ENCODE results near the gene OR2A42.
"Not testable (repeated sequence)": the region's sequence is repeated elsewhere in the genome, so short reads cannot be mapped to it uniquely, and the experiment has no call there.

Gene OR2A42

GRCh38 chr7:144220531-144220930 is 18.9 kb downstream of the OR2A42 start:
- DNase-seq (ENCODE audit: low read depth, low spot score) = not testable (repeated sequence)

DNA sequence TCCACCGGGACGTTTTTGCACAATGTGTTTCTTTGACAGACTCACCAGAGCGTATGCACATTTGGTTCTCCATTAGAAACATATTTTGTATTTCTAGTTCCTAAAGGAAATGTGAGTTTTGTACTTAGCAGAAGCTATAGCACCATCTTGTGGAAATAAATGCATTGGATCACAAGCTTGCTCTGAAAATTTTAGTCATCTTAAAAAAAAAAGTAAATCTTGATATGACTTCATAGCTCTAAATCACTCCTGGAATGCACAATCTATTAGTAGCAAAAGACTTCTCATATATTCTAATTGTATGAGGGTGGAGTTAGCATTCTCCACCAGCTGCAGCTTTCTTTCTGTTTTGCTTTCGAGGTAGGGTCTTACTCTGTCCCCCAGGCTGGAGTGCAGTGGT is 20.3 kb downstream of the OR2A42 start:
- DNase-seq (ENCODE audit: low read depth, low spot score) = not testable (repeated sequence)

DNA sequence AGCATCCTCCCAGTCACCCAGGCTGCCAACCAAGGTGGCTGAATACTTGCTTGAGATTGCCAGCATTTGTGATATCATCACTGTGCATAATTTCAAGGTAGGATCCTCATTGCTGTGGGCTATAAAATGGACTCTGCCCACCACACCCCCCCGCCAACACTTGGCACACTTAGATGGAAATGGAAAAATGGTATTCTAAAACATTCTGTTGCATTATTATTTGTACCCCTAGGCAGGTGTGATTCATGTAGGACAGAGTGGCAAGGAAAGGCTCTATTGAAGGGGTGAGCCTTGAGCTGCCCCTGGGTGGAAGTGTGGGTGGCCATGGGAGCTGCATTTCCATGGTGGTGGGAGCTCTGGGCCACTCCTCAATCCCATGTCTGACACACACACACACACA is 20.8 kb downstream of the OR2A42 start:
- DNase-seq (ENCODE audit: low read depth, low spot score) = not testable (repeated sequence)

GRCh38 chr7:144217200-144217599 is 22.2 kb downstream of the OR2A42 start:
- not testable (repeated sequence) for DNase-seq (ENCODE audit: low read depth, low spot score)

- DNase-seq (ENCODE audit: low read depth, low spot score) = not testable (repeated sequence)
These were observed 34.1 kb downstream of the OR2A42 start for GRCh38 chr7:144205306-144205705.

- DNase-seq (ENCODE audit: low read depth, low spot score) = not testable (repeated sequence)
These were observed 36.3 kb downstream of the OR2A42 start for GRCh38 chr7:144203086-144203485.

GRCh38 chr7:144201978-144202377 is 37.4 kb downstream of the OR2A42 start:
- DNase-seq (ENCODE audit: low read depth, low spot score) = not testable (repeated sequence)

GRCh38 chr7:144198934-144199333 is 40.5 kb downstream of the OR2A42 start:
- DNase-seq (ENCODE audit: low read depth, low spot score) = not testable (repeated sequence)

DNA sequence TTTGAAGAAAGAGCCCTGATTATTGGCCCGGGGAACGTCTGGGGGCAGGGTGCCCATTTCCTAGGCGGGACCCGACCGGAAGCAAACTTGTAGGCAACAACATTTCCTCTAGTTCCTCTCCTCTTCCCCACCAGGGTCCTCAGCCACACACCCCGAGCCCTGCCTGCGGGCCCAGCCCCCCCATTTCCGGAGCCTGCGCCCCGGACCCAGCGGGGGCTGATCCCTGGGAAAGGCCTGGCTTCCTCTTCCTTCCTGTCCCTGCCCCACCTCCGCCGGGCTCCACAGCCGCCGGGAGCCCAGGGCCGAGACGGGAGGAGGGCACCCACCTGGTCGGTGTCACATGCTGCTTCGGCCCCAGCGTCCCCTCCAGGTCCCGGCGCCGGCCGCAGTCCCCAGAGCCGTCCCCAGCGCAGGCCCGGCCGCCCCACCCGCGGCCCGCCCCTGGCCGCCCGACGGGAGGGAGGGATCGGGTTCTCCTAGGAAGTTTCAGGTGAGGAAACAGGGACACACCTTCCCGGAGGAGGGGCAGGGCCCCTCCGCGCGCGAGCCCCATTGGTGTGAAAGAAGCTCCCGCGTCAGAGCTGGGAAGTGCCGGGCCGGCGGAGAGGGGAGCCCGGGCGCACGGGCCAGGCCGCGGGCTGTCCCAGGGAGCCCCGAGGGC is 44.1 kb downstream of the OR2A42 start, which contains the start of gene ARHGEF35:
TSS of gene ARHGEF35 (minus strand) at position 622 of the 661 bp plus-strand sequence. CDS start 7,450 bp downstream, outside the sequence.
- DNase-seq (ENCODE audit: low read depth, low spot score) = not testable (repeated sequence)

GRCh38 chr7:144194453-144194852 is 45.0 kb downstream of the OR2A42 start:
- not testable (repeated sequence) for DNase-seq (ENCODE audit: low read depth, low spot score)

DNA sequence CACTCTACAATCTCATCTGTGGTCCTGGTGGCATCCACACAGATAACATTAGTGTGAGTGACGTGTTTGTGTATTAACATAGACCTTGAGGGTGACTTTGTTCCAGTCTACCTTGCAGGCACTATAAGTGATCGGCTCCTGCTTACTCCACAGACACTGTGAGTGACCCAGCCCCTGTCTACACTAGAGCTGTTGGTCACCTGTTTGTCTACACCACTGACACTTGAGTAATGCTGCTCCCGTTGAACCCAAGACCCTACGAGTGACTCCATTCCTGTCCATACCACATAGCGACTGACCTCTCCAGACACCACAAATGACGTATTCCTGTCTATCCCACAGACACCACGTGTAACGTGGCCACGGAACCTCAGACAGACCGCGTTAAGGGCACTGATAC is 45.6 kb downstream of the OR2A42 start:
- DNase-seq (ENCODE audit: low read depth, low spot score) = not testable (repeated sequence)

DNA sequence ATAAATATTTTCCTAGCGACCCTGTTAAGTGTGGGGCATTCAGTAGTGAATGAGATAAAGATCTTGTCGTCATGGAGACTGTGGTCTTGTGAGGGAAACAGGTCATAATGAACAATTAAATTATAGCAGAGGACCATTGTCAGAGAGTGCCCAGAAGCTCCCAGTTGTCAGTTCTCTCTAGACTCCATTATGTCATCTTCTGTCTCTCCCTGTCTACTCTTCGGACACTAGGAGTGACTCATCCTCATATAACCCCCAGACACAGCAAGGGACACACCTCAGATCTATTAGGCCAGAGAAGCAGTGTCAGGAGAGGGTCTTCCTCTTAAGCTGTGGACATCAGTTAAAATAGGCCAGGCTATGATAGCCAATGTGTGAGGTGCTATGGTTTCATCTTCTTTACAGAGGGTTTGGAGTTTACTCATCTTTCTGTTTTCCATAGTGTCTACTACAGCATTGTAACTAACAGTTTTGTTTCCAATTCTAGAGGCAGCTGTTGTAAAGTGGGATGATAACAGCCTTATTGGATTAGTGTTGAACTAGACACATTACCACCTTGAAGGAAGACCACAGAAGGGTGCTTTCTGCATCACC is 50.7 kb downstream of the OR2A42 start:
- DNase-seq (ENCODE audit: low read depth, low spot score) = not testable (repeated sequence)

- DNase-seq (ENCODE audit: low read depth, low spot score) = not testable (repeated sequence)
These were observed 51.6 kb downstream of the OR2A42 start for GRCh38 chr7:144187848-144188247.

- not testable (repeated sequence) for DNase-seq (ENCODE audit: low read depth, low spot score)
These were observed 56.2 kb downstream of the OR2A42 start, which contains the start of gene CTAGE4 for GRCh38 chr7:144183166-144183565. TSS of gene CTAGE4 (plus strand) at chr7:144183466. CDS start at chr7:144183504, 38 bp downstream.

DNA sequence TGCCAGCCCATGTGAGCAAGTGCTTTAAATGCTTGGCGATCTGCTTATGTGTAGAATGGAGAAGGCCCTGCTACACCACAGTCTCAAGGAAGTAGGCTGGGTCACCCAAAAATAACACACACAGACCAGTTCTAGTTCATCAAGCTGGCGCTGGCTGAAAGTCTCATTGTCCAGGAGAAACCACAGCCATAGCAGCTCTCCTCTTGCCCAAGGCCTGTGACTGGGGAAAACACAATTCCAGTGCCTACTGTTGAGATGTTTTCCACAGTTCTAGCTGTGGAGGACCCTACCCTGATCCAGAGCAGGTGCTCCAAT is 60.3 kb downstream of the OR2A42 start:
- DNase-seq (ENCODE audit: low read depth, low spot score) = not testable (repeated sequence)

- DNase-seq (ENCODE audit: low read depth, low spot score) = not testable (repeated sequence)
These were observed 60.8 kb downstream of the OR2A42 start for GRCh38 chr7:144178380-144179164.

Data from activated naive CD8-positive, alpha-beta T cell treated with anti-CD3 and anti-CD28 coated beads, Interleukin-2, amount 50 U/mL, for 16 hours (primary cell).